ENCODE data around the gene LRP1B.
"Not testable (repeated sequence)": the region's sequence is repeated elsewhere in the genome, so short reads cannot be mapped to it uniquely, and the experiment has no call there.

LRP1B gene

DNA sequence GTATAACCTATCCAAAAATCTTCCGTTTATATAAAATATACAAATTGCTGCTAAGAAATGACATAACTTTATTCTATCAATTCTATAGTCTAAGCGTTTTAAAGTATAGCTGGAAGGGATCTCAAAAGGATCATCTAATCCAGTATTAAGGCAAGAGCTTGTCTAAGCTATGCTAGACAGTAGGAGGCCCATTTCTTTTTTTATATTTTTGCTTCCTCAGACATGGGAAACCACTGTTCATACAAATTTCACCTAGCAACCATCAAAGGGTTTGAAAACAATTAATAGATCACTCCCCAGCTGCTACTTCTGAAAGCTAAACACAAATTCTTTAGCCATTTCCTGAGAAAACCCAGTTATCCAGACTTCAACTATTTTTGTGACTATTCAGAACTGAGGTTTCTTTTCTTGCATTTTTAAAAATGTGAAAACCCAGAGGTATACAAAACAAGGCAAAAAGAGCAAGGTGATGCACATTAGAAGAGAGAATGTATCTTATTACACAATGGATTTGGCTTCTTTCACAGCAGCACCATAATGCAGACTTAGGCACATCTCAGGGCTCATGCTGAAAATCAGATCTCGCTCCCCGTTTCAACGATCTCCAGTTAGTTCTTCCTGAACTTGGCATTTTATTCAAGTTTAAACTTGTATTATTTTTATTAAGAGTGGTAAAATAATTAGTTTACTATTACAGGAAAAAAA is 274.4 kb downstream of the LRP1B start:
- DNase-seq: no peak

DNA sequence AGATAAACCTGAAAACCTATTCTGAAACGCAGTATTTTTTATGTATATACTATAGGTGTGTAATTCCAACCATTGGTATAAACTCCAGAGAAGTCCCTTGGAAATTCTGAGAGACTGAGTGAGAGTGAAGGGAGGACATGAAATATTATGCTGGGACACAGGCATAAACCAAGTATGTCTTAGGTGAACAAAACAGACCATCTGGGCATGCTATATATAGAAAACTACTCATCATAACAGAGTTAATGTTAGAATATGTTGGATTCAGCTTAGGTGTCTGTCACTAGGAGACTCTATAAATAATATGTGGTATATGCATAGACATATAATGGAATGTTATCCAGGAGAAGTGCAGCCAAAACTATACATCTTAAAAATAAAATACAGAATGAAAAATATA is 282.6 kb downstream of the LRP1B start:
- DNase-seq: no peak

DNA sequence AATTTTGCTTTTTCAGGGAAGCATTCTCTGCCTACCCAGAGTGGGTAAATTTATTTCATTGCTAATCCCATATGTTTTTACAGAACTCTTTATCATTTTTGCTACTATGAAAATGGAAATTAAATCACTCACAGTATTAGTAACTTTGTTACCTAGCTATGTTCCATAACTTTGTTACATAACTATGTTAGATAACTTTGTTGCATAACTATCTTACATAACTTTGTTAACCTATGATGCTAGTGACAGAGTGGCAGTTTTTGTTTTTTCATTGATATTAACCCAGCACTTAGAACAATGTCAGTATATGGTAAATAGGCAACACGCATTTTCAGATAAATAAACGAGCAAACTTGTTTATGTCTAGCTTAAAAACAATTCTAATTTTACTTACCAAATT is 286.6 kb downstream of the LRP1B start:
- no peak for DNase-seq

DNA sequence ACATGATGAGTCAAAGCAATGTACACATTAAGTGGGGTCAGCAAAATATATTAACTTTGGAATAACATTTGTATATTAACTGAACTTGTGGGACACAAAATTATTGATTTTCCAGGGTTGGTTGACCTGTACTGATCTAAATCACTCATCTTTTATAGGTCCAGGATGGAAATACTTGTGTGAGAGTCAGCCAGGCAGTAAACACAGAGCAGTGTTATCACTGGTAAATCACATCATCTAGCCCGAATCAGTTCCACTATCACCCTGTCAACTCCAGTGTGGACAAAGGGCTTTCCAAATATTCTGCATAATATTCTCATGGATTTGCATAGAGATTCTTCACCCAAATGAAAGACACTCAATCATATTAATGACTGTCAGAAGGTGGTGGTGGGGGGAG is 295.7 kb downstream of the LRP1B start:
- no peak for DNase-seq

DNA sequence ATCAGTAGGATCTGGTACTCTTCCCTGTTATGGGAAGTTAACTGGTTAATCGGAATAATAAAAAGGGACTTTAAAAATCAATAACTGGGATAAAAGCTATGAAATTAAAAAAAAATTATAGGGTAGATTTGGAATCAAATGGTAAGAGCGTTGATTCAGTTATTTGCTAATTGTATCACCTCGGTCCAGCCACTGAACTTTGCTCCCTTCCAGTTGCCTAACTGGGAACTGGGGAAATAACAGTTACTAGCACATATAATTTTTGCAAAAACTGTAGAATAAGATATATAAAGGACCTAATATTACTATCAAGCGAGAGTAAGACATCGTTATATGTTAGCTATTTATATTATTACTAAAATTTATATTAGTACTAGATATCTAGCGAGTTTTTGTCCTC is 302.1 kb downstream of the LRP1B start:
- no peak for DNase-seq

DNA sequence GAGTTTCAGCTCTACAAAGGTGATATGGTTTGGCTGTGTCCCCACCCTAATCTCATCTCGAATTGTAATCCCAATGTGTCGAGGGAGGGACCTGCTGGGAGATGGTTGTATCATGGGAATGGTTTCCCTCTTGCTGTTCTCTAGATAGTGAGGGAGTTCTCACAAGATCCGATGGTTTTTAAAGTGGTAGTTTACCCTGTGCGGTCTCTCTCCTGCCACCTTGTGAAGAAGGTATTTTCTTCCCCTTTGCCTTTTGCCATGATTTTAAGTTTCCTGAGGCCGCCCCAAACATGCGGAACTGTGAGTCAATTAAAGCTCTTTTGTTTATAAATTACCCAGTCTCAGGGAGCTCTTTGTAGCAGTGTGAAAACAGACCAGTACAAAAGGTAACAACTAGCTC is 306.0 kb downstream of the LRP1B start:
- DNase-seq: no peak

DNA sequence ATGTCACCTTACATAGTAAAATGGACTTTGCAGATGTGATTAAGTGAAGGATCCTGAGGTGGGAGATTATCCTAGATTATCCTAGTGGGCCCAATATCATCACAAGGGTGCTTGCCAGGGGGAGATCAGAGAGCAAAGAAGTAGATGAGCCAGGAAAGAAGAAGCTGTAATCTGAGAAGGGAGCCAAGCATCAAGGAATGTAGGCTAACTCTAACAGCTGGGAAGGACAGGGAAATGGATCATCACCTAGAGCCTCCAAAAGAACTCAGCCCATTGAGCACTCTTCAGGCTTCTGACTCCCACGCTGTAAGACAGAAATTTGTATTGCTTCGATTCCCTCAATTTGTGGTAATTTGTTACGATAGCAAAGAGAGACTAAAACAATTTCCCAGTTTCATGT is 309.9 kb downstream of the LRP1B start:
- no peak for DNase-seq

DNA sequence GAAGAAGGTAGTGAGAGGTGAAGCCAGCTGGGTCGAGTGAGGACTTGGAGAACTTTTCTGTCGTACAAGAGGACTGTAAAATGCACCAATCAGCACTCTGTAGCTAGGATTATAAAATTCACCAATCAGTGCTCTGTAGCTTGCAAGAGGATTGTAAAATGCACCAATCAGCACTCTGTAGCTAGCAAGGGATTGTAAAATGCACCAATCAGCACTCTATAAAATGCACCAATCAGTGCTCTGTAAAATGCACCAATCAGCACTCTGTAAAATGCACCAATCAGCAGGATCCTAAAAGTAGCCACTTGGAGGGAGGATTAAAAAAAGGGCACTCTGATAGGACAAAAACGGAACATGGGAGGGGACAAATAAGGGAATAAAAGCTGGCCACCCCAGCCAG is 315.5 kb downstream of the LRP1B start:
- not testable (repeated sequence) for DNase-seq

DNA sequence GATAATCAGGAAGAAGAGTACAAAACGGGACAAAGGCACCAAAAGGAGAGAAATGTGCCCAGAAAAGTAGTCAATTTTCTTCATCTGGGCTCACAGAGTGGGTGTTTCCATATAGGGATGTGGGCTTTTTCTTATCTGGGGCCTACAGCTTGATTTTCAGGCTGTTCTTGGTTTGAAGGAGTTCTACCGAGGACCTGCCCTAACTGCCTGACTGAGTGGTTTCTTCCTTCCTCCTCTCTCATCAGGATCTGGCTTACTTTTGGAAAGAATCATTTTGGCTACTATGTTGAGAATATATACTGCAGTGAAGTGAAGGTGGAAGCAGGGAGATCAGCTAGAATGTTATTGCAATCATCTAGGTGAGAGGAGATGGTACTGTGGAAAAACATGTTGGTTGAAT is 316.7 kb downstream of the LRP1B start:
- DNase-seq: no peak

DNA sequence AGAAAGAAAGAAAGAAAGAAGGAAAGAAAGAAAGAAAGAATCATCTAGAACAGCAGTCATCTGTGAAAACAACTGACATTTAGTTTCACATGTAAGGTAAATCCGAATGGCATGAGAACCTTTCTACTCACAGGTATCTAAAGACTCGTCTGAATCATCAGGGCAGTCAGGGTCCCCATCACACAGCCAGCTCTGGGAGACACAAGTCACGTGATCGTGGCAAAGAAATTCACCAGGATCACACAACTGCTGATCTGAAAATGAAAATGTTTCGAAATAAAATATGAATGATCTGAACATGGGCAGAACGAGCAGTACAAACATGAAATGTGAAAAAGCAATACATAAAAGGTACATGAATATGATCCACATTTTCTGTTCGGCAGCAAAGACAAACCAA is 320.7 kb downstream of the LRP1B start:
- DNase-seq: no peak

DNA sequence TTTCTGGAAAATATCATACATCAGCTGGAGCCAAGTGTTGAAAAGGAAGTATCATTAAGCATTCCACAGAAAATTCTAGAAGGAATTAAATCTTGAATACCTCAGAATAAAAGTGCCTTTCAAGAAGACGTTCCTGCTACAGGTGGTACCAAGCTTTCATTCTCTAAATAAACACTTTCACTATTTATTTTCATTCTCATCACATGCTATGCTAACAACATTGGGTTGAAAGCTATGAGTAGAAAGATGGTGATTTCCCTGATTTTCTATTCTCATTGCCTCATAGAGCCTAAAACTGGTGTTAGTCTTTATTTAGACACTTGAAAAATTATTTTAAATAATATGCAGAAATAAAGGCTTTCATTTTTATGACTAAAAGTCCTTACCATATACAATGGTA is 324.7 kb downstream of the LRP1B start:
- DNase-seq: no peak

DNA sequence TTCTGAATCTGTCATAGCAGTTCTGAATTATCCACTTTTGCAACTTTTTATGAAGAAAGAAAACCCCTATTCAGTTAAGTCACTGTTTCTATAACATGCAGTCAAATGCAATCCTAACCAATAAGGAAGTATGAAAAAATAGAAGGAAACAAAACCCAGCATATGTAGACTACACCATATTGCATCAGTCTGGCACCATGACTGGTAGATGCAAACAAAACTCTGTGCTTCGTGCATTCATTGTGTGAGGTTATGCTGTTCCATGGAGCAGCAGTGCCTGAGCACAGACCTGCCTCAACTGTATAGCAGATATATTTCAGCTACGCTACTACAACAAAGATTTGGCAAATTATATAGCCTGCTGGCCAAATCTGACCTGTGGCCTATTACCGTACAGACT is 325.5 kb downstream of the LRP1B start:
- no peak for DNase-seq

DNA sequence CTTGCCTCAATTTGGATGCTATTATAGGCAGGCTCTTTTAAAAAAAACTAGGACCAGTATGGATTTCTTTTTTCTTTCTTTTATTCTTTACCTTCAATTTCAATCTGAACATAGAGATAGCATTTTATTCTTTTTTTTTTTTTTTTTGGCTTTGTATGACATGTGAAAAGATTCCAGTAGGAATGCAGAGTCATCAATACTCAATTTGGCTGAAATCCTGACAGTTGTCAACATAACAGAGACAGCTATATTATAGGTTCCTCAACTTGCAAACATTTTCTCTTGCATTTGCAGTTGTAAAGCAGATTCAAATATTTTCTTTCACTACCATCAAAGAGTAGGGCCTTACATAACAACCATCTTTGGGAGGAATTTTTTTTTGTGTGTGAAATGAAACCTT is 334.4 kb downstream of the LRP1B start:
- DNase-seq: no peak

DNA sequence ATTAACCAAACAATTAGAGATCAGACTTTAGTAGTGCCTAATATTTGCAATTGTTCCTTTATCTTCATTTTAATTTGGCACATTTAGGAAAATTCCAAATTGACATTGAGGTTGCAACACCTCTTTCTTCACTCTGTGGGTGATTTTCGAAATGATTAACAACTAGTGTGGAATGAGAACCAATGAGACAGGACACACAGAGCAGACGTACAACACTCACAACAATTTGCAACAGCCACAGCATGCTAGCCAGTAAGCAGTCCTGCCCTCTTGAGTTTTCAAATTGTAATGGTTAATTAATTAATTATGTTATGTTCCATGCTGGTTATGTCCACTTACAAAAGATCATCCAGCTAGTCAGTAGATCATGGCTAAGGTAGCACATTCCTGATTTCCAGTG is 339.3 kb downstream of the LRP1B start:
- no peak for DNase-seq

DNA sequence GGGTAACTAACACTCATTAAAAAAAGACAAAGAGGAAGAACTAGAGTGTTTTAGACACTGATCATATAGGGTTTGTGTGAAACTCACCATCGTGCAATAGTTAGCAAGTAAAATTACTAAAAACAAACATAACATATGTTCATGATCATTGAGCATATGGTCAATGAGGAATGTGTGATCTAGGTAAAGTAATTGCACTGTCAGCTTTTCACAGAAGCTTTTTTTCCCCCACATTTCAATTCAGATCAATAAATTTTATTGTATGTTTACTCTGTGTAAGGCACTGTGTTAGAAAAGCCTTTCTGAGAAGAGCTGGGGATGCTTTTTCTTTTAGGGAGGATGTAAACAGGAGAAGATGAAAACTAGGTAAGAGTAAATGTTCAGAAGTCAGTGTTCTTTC is 348.2 kb downstream of the LRP1B start:
- no peak for DNase-seq

DNA sequence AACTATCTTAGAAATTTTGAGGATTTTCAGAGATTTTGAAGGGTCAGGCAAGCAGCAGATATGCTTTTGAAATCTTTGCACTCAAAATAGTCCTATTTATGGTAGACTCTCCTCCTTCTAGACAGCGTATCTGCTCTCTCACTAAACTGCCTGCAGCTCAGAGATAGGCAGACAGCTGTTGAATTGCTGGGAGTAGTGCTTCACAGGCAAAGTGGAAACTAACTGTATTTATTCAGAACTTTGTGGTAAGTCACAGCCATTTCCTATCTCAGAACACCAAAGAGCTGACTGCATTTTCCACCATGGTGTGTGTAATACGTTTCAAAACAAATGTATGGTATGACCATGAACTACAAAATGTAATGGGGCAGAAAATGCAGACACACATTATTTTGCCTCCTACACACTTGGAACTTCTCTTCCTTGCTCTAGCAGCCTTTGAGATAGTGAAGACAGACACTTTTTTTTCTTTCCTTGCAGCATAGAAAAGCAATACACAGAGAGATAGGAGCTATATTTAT is 352.4 kb downstream of the LRP1B start:
- DNase-seq: no peak

DNA sequence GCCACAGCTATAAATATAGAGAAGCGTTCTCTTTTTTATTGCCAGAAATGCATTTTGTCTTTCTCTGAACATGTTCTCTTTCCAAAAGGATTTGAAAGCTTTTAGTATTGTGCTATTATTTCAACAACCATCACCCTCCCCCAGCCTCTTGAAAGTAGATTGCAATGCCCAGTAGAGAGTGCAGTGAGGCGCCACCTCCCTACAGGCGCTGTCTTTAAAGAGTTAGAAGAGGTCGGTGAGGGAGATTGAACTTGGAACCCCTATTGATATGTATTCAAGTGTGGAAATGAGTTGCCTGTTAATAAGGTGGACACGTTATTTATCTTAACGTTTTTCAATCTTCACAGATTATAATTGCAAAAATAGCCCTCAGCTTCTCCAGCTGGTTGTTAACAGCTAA is 360.3 kb downstream of the LRP1B start:
- DNase-seq: no peak

DNA sequence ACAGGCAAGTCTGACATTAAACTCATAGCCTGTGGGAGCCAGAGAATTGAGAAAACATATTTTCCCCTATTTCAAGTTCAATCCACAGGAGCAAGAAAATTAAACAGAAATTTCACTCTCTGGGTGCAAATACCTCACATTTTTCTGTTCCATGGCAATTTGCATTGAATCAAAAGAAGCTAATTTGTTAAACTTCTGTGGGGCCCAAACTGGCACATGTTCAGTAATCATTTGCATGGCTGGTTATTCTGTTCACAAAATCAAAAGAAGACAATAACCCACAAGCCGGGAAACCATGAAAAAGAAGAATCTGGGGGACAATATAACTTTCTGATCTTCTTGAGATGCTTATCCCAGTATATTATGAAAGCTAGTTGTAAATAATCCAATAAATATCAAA is 363.1 kb downstream of the LRP1B start:
- DNase-seq: no peak

DNA sequence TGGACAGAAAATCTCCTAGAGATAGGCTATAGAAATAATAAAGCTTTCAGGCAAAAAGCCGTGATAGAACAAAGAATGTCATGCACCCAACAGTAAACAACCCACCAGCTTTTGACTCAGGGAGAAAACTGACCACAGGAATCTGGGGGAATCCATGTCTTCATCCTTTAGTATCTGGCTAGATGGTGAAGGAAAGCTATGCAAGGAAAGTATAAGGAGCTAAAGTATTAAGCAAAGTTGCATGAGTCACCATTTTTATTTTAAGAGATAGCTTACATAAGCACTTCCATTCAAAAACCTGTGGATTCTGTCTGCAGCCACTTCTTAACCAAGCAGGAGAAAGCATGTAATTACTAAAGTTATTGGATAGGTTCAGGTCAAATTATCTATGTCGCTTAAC is 363.8 kb downstream of the LRP1B start:
- DNase-seq: no peak

DNA sequence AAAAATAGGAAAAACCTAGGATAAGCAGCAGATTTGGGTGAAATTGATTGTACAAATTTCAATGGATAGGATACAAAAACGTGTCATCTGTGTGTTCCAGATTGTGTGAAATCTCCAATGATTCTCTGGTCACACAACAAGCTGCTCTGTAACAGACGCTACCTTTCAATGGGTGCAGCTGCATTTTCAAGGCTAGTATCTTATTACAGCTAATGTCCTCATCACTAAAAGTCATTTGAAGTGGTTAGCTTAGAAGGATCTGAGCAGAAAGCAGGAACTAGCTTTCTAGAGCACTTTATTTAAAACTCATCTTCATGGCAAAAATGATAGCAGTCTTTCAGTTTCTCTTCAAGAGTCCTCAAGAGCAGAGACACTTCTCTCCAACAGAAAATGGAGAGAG is 364.6 kb downstream of the LRP1B start:
- no peak for DNase-seq

DNA sequence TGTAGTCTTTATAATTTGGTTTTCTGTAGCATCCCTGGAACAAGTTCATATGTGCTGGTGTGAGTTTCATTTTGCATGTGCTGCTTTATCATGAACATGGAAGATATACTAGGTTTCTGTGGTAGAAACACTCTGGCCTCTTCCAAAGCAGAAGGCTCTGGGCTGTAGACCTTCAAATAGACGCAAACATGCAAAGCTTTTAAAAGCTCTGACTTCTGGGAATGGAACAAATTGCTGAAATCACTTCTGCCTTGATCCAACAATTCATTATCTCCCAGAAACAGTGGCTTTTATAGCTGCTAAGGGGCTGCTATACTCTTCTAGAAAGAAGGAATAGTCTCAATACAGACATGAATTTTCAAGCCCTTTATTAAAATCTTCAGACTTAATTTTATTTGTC is 382.2 kb downstream of the LRP1B start:
- DNase-seq: no peak

DNA sequence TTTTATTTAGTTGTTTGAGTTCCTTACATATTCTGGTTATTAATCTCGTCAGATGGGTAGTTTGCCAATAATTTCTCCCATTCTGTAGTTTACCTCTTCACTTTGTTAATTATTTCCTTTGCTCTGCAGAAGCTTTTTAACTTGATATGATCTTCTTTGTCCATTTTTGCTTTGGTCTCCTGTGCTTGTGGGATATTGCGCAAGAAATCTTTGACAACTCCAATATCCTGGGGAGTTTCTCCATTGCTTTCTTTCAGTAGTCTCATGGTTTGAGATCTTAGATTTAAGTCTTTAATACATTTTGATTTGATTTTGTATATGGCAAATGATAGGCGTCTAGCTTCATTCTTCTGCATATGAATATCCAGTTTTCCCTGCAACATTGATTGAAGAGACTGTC is 389.2 kb downstream of the LRP1B start:
- DNase-seq: no peak

DNA sequence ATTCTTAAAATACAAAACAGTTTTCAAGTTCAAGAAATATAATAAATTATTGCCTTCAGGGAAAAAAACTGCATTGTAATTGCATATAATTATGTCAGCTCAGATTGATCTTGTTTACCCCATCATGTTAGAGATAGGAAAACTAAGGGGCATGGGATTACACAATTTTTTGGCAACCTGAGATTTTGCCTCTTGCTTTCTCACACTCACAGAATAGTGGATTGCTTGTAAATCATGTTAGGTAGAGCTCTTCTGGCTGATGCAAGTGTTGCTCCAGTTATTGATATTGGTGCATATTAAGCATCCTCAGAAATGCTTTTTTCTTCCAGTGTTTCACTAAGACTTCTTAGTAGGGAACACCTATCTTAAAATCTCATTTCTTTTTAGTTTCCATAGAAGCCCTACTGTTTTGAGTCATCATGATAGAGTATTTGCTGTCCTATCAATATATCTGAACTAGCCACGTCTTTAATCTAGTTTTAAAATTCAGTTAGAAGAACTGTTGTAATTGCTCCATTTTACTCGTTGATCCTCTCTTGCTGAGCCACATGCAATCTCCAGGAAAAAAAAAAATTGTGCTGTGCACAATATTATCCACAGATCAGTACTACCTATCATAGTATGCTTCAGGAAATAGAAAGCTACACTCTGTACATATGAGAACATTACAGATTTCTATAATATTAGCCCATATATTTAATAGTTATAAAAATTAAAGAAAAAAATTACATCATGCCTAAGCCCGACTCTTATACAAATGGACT is 393.1 kb downstream of the LRP1B start:
- DNase-seq: no peak

DNA sequence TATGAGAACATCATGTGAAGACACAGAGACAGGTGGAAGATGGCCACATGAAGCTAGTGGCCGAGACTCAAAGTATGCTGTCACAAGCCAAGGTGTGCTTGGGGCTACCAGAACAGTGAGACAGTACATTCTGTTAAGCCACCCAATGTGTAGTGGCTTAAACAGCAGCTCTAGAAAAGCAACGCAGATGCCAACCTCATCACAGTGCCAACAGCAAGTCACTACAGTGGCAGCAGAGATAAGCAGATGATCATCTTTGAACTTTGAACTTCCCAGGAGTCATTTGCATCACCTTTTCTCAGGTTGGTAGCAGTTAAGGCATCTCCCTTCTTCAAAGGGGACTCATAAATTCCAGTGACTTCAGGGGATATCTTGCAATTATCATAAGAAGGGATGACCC is 394.4 kb downstream of the LRP1B start:
- DNase-seq: no peak

DNA sequence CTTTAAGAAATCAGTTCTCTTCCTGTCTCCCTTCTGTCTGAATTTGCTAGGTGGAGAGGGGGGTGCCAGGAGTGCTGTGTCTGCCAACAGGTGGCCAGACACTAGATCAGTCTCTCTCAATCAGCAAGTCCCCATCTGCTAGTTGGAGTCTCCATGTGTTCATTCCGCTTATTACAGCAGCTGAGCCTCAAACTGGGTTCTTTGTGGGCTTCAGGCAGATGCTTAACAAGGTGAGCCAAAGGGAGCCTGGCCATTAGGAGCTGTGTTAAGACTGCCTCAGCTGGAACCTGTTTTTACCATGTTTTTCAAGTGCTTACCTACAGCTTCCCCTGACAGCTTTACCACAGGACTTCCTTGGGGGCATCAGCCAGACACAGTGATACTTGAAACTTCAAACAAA is 401.9 kb downstream of the LRP1B start:
- no peak for DNase-seq

All from activated CD4-positive, CD25-positive, alpha-beta regulatory T cell treated with anti-CD3 and anti-CD28 coated beads, Interleukin-2, amount 50 U/mL, for 72 hours (primary cell).